Neural cell (in vitro differentiated cells): ENCODE measurements around the gene MAPK8IP3. TPM values are rescaled to one million over a fixed set of nuclear protein-coding genes. Genes with fewer than 3 reads are reported as not detected.
A peak's percentile ranks its signal among the peaks of the same experiment; 100 is the strongest.

ENCODE experiments used
- H2AFZ ChIP-seq: fragments of 200-600, 300-800 bp; sonication (generic), shearing (Covaris generic); 2 replicates; pipeline ENCODE4 v1.6.0; 2014; ENCODE audit warnings: low read depth, mild to moderate bottlenecking, antibody characterized with exemption, low read length, moderate library complexity
- H3F3A ChIP-seq: fragments of 200-600 bp; shearing (Covaris generic); 2 replicates; pipeline ENCODE4 v1.6.1; 2016; ENCODE audit warnings: mild to moderate bottlenecking, moderate library complexity, mixed read lengths, antibody characterized with exemption, low read length; ENCODE audit not compliant: insufficient read depth, poor library complexity, severe bottlenecking
- H3K27ac ChIP-seq: fragments of 200-600, 300-800 bp; sonication (generic), shearing (Covaris generic); 2 replicates; pipeline ENCODE4 v1.5.1; 2014; ENCODE audit warnings: mild to moderate bottlenecking, low read length, moderate library complexity
- H3K27me3 ChIP-seq: fragments of 300-800, 200-600 bp; sonication (generic), shearing (Covaris generic); 2 replicates; pipeline ENCODE4 v1.6.0; 2014; ENCODE audit warnings: mild to moderate bottlenecking, low read depth, low read length, moderate library complexity; ENCODE audit not compliant: insufficient read depth
- H3K36me3 ChIP-seq: fragments of 300-800, 200-600 bp; sonication (generic), shearing (Covaris generic); 2 replicates; pipeline ENCODE4 v1.5.1; 2014; ENCODE audit warnings: mild to moderate bottlenecking, antibody characterized with exemption, low read length, moderate library complexity; ENCODE audit not compliant: insufficient read depth
- H3K4me2 ChIP-seq: fragments of 300-800, 200-600 bp; sonication (generic), shearing (Covaris generic); 2 replicates; pipeline ENCODE4 v1.6.0; 2014; ENCODE audit warnings: mild to moderate bottlenecking, low read length
- H3K4me3 ChIP-seq: fragments of 300-800, 200-600 bp; sonication (generic), shearing (Covaris generic); 2 replicates; pipeline ENCODE4 v1.5.1; 2014; ENCODE audit warnings: mild to moderate bottlenecking, low read length, moderate library complexity
- H3K79me2 ChIP-seq: fragments of 200-600 bp; shearing (Covaris generic); replicated peaks from 2 replicates; pipeline ENCODE4 v1.6.0; 2014; ENCODE audit warnings: mild to moderate bottlenecking, low read length, moderate library complexity; ENCODE audit not compliant: insufficient read depth
- H3K9ac ChIP-seq: fragments of 300-800, 200-600 bp; sonication (generic), shearing (Covaris generic); 2 replicates; pipeline ENCODE4 v1.6.1; 2016; ENCODE audit warnings: mild to moderate bottlenecking, low read length, mixed read lengths
- H3K9me2 ChIP-seq: fragments of 200-600 bp; shearing (Covaris generic); 2 replicates; pipeline ENCODE4 v1.6.1; 2016; ENCODE audit warnings: mild to moderate bottlenecking, low read length, mixed read lengths; ENCODE audit not compliant: insufficient read depth
- H3K9me3 ChIP-seq: fragments of 200-600, 300-800 bp; sonication (generic), shearing (Covaris generic); 2 replicates; pipeline ENCODE4 v1.6.1; 2016; ENCODE audit warnings: mild to moderate bottlenecking, mixed run types, low read length, moderate library complexity, mixed read lengths
- H4K20me1 ChIP-seq: fragments of 200-600 bp; shearing (Covaris generic); 2 replicates; pipeline ENCODE4 v1.6.1; 2016; ENCODE audit warnings: mild to moderate bottlenecking, mixed run types; ENCODE audit not compliant: insufficient read depth
- EP300 ChIP-seq: fragments of 450-650 bp; conservative IDR thresholded peaks from 2 replicates; pipeline ENCODE4 v1.6.1; 2014; ENCODE audit warnings: antibody characterized with exemption, mild to moderate bottlenecking, moderate library complexity; ENCODE audit not compliant: poor library complexity, severe bottlenecking
- EZH2 ChIP-seq: fragments of 200-600, 300-800 bp; shearing (Covaris generic), sonication (generic); IDR thresholded peaks from 2 replicates; pipeline ENCODE4 v1.6.1; 2014; ENCODE audit warnings: antibody characterized with exemption, low read length, borderline replicate concordance, mild to moderate bottlenecking; ENCODE audit not compliant: insufficient read depth, poor library complexity, severe bottlenecking
- POLR2AphosphoS5 ChIP-seq: IDR thresholded peaks from 2 replicates; pipeline ENCODE4 v1.6.1; 2012
- RAD21 ChIP-seq: fragments of 450-650 bp; conservative IDR thresholded peaks from 2 replicates; pipeline ENCODE4 v1.6.1; 2014; ENCODE audit warnings: antibody characterized with exemption, mild to moderate bottlenecking, moderate library complexity
- REST ChIP-seq: IDR thresholded peaks from 2 replicates; pipeline ENCODE4 v1.6.1; 2012; ENCODE audit warnings: borderline replicate concordance
- SMC3 ChIP-seq: fragments of 450-650 bp; conservative IDR thresholded peaks from 2 replicates; pipeline ENCODE4 v1.6.1; 2014; ENCODE audit warnings: antibody characterized with exemption, mild to moderate bottlenecking, moderate library complexity; ENCODE audit not compliant: poor library complexity
- polyA plus RNA-seq: library from polyadenylated mRNA; depleted of rRNA; stranded (reverse); fragments of >200 nt; gene quantifications from 2 replicates; pipeline ENCODE4 v1.2.3, GENCODE V29; 2014
- TF ChIP-seq, protein P1 (sequence below): fragments of 450-650 bp; IDR thresholded peaks from 2 replicates; pipeline ENCODE4 v1.5.1; 2014; ENCODE audit warnings: antibody characterized with exemption, mild to moderate bottlenecking, moderate library complexity; ENCODE audit not compliant: poor library complexity, severe bottlenecking

The MAPK8IP3 gene
- polyA plus RNA-seq, 1 donor from 2014 or later: 51.0 TPM

GRCh38 chr16:1768767-1769401 lies 62.9 kb downstream of the MAPK8IP3 start:
- H3K9me3 ChIP-seq: no peaks in the 10 kb centered on the region
- no peaks in the 10 kb centered on the region for H4K20me1 ChIP-seq
- no peaks in the 10 kb centered on the region for H3K36me3 ChIP-seq
- H3K9me2 ChIP-seq: no peaks in the 10 kb centered on the region
- no peak overlapping the region for H3K4me3 ChIP-seq
- TF ChIP-seq REST: no peak
- TF ChIP-seq, protein P1, sequence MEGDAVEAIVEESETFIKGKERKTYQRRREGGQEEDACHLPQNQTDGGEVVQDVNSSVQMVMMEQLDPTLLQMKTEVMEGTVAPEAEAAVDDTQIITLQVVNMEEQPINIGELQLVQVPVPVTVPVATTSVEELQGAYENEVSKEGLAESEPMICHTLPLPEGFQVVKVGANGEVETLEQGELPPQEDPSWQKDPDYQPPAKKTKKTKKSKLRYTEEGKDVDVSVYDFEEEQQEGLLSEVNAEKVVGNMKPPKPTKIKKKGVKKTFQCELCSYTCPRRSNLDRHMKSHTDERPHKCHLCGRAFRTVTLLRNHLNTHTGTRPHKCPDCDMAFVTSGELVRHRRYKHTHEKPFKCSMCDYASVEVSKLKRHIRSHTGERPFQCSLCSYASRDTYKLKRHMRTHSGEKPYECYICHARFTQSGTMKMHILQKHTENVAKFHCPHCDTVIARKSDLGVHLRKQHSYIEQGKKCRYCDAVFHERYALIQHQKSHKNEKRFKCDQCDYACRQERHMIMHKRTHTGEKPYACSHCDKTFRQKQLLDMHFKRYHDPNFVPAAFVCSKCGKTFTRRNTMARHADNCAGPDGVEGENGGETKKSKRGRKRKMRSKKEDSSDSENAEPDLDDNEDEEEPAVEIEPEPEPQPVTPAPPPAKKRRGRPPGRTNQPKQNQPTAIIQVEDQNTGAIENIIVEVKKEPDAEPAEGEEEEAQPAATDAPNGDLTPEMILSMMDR: no peak
- no peak for TF ChIP-seq RAD21
- no peak for TF ChIP-seq SMC3
- no peak for TF ChIP-seq POLR2AphosphoS5
- no peak for TF ChIP-seq EZH2
- no peaks in the 10 kb centered on the region for H3F3A ChIP-seq
- H3K4me2 ChIP-seq: no peak overlapping the region
- H2AFZ ChIP-seq: no peak overlapping the region
- no peak overlapping the region for H3K9ac ChIP-seq
- peaks cover under 1% of the 10 kb centered on the region for H3K79me2 ChIP-seq
- H3K27me3 ChIP-seq: no peaks in the 10 kb centered on the region
- H3K27ac ChIP-seq: no peak overlapping the region

GRCh38 chr16:1769402-1770300 lies 63.7 kb downstream of the MAPK8IP3 start:
- Histone ChIP-seq H3K4me3 (no peak overlapping the region), H4K20me1 (no peaks in the 10 kb centered on the region), H3K9me3 (no peaks in the 10 kb centered on the region), H3K9ac (no peak overlapping the region), H2AFZ (no peak overlapping the region), H3K27ac (no peak overlapping the region), H3K36me3 (no peaks in the 10 kb centered on the region), H3K27me3 (no peaks in the 10 kb centered on the region), H3K79me2 (peaks cover 8% of the 10 kb centered on the region), H3K4me2 (no peak overlapping the region), H3F3A (no peaks in the 10 kb centered on the region), H3K9me2 (no peaks in the 10 kb centered on the region)
- peak; percentile 6 for TF ChIP-seq POLR2AphosphoS5
- TF ChIP-seq REST: no peak
- TF ChIP-seq EP300: no peak
